Activated T-helper 1 cell treated with anti-CD3 and anti-CD28 coated beads, Interleukin-12 subunit alpha, Interleukin-12 subunit beta, Interleukin-2, Interleukin-4 antibody, amounts not matched to agents 30 ng/mL and 10 ng/mL and 1 ng/mL, durations not matched to agents 14 hours and 24 hours and 36 hours (primary cell): ENCODE results near the gene CD37. TPM values are rescaled to one million over a fixed set of nuclear protein-coding genes. Genes with fewer than 3 reads are reported as not detected.
"Not testable (repeated sequence)": the region's sequence is repeated elsewhere in the genome, so short reads cannot be mapped to it uniquely, and the experiment has no call there.

Source experiments
- DNase-seq: peaks from one replicate; pipeline ENCODE4 v3.0.0; 2021; ENCODE audit warnings: low spot score
- H3K27ac Mint-ChIP-seq: one replicate; pipeline ENCODE4 v1.8.0; 2021; ENCODE audit warnings: mild to moderate bottlenecking, mixed read lengths
- H3K27me3 Mint-ChIP-seq: one replicate; pipeline ENCODE4 v1.8.0; 2022; ENCODE audit warnings: mild to moderate bottlenecking, moderate library complexity, mixed read lengths; ENCODE audit not compliant: insufficient read depth
- H3K36me3 Mint-ChIP-seq: one replicate; pipeline ENCODE4 v1.8.0; 2021; ENCODE audit warnings: low read depth, mixed read lengths
- H3K4me1 Mint-ChIP-seq: one replicate; pipeline ENCODE4 v1.8.0; 2021; ENCODE audit warnings: low read depth, mixed read lengths
- H3K4me3 Mint-ChIP-seq: one replicate; pipeline ENCODE4 v1.8.0; 2021; ENCODE audit warnings: mild to moderate bottlenecking, moderate library complexity, mixed read lengths
- H3K9me3 Mint-ChIP-seq: one replicate; pipeline ENCODE4 v1.8.0; 2021; ENCODE audit warnings: mixed read lengths
- intact Hi-C: fragments of 100-400 bp; cut with micrococcal nuclease; formaldehyde crosslinking; loops from one replicate; pipeline ENCODE4 v1.15.1; 2024
- total RNA-seq: library from RNA; stranded (reverse); gene quantifications from 2 replicates; pipeline ENCODE4 v1.2.3, GENCODE V29; 2022

The CD37 gene
- total RNA-seq, 1 donor from 2014 or later, result 129 TPM

DNA sequence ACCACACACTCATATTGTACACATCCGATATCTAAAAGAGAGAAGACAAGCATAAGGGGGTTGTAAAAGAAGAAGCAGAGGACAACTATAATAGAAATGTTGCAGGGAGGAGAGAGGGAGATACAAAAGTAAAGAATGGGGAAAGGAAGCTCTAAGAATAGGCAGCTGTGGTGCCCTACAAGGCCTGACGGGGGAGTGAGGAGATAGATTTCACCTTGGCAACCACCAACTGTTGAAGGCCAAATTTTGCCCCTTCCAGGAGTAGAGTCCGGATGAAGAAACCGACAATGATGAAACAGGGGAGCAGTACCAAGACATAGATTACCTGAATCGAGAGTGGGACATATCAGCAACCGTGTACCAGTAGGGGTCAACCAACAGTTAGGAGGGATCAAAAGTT lies 26.1 kb upstream of the CD37 start:
- Mint-ChIP-seq H3K27me3 (peaks cover 2% of the 10 kb centered on the region), H3K9me3 (no peaks in the 10 kb centered on the region)
- intact Hi-C loops, result no loop called here

DNA sequence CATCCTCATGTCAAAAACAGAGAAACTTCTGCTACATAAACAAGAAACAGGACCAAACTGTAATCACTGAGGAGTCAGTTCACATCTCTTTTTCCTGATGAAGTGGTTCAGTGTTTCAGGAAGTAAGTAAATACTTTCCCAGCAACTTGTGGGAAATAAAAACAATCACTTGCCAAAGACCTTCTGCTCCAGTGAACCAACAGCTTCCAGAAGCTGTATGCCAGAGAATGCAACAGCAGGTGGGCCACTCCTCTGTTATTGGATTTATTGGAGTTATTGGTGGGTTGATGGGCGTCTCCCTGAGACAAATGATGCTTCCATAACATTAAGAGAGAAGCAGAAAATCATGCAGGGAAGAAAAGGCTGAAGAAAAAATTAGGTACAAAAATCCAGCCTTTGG lies 20.1 kb upstream of the CD37 start:
- H3K27ac Mint-ChIP-seq, result no peak overlapping the region
- H3K9me3 Mint-ChIP-seq, result peaks cover 19% of the 10 kb centered on the region
- intact Hi-C loops, result no loop called here
- H3K27me3 Mint-ChIP-seq, result peaks cover 3% of the 10 kb centered on the region
- peaks cover 12% of the 10 kb centered on the region for H3K36me3 Mint-ChIP-seq
- no peaks in the 10 kb centered on the region for H3K4me1 Mint-ChIP-seq
- no peak for DNase-seq
- no peak overlapping the region for H3K4me3 Mint-ChIP-seq

More for the DNA sequence above, 26.1 kb upstream of the CD37 start:
- Mint-ChIP-seq H3K36me3 (no peaks in the 10 kb centered on the region), H3K4me1 (no peaks in the 10 kb centered on the region), H3K27ac (no peak overlapping the region), H3K4me3 (no peak overlapping the region)
- no peak for DNase-seq

DNA sequence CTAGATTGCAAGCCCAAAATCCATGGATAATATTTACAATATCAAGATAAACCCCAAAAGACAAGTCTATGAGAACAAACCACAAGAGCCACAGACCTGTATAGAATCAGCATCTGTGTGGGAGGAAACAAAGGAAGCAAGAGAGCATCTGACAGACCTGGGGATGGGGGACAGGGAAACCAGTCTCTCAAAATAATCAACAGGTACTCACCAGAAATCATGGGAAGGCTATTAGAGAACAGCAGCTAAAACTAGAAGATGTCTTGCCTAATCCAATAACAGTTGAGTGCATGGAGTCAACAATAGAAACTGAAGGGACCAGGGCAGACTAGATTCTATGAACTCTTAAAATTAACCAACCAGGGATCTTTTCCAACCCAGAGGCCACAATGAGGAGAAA lies 18.9 kb upstream of the CD37 start:
- peaks cover 19% of the 10 kb centered on the region for H3K9me3 Mint-ChIP-seq
- no peak overlapping the region for H3K27ac Mint-ChIP-seq
- intact Hi-C loops, result no loop called here
- H3K36me3 Mint-ChIP-seq, result peaks cover 12% of the 10 kb centered on the region
- H3K4me1 Mint-ChIP-seq, result no peaks in the 10 kb centered on the region
- DNase-seq, result no peak
- peaks cover 3% of the 10 kb centered on the region for H3K27me3 Mint-ChIP-seq
- H3K4me3 Mint-ChIP-seq, result no peak overlapping the region

DNA sequence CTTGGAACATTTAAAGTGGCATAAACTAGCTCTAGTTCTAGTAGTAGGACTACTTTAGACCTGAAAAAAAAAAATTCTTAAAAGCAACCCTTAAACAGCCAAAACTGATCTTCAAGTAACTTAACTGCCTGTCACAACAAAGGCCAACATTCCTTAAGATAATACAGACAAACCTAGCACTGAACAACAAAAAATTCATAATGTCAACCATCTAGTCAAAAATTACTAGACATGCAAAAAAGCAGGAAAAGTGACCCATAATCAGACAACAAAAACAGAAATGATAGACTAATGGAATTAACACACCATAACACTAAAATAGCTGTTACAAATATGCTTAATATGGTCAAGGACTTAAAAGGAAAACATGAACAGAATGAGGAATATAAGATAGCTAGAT lies 16.9 kb upstream of the CD37 start:
- no peak overlapping the region for H3K27ac Mint-ChIP-seq
- H3K36me3 Mint-ChIP-seq, result peaks cover 14% of the 10 kb centered on the region
- no peak overlapping the region for H3K4me3 Mint-ChIP-seq
- H3K9me3 Mint-ChIP-seq, result peaks cover 23% of the 10 kb centered on the region
- intact Hi-C loops, result no loop called here
- H3K4me1 Mint-ChIP-seq, result no peaks in the 10 kb centered on the region
- DNase-seq, result no peak
- peaks cover 3% of the 10 kb centered on the region for H3K27me3 Mint-ChIP-seq

DNA sequence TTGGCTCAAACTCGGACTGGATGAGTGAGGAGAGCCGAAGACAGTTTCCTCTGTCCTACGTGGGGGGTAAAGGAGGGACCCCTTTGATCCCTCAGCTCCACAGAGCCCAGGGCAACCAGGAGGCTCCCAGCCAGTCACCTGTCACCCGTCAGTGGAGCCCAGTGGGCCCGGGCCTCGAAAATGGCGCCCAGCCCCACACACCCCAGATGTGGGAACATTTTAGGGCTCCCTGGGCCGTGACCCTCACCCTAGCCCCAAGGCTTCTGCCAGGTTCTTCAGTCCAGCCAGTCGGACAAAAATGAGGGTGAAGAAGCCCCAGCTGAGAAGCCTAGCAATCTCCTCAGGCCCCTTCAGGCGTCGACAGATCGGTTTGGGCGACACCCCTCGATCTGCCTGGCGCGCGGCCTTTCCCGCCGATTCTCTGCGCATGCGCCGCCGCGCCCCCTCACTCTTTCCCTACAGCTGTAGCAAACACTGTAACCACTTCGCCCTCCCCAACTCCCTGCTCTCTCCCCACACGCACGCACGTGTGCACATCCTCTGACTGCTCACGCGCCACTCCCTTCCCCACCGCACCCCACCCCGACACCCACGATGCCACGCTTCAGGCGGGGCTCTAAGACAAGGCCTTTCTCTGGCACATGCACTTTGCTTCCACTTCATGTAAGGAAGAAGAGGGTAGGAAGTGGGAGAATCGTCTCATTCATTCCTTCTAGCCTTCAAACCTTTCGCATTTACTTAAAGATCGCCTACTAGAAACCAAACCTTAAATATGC lies 10.2 kb upstream of the CD37 start, which contains the start of gene SLC6A16:
Gene SLC6A16 (minus strand): TSS at position 391 of the 776 bp plus-strand sequence. CDS start 13,844 bp downstream, outside the sequence.
- peaks cover 3% of the 10 kb centered on the region for H3K9me3 Mint-ChIP-seq
- H3K4me3 Mint-ChIP-seq, result no peak within 1 kb of the TSS
- intact Hi-C loops, result no loop called here
- no peak within 1 kb of the TSS for H3K27ac Mint-ChIP-seq
- H3K4me1 Mint-ChIP-seq, result peaks cover 21% of the 10 kb centered on the region
- DNase-seq, result no peak
- no peaks in the 10 kb centered on the region for H3K27me3 Mint-ChIP-seq
- peaks cover 2% of the 10 kb centered on the region for H3K36me3 Mint-ChIP-seq

DNA sequence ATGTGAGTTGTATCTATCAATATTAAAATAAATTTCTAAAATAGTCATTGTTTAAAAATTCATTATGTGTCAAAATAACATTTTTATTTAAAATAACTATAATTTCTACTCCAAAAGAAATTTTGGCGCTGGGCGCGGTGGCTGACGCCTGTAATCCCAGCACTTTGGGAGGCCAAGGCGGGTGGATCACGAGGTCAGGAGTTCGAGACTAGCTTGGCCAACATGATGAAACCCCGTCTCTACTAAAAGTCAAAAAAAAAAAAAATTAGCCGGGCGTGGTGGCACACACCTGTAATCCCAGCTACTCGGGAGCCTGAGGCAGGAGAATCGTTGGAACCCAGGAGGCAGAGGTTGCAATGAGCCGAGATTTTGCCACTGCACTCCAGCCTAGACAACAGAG lies 9.4 kb upstream of the CD37 start:
- intact Hi-C loops, H3K27me3 Mint-ChIP-seq: not testable (repeated sequence)

DNA sequence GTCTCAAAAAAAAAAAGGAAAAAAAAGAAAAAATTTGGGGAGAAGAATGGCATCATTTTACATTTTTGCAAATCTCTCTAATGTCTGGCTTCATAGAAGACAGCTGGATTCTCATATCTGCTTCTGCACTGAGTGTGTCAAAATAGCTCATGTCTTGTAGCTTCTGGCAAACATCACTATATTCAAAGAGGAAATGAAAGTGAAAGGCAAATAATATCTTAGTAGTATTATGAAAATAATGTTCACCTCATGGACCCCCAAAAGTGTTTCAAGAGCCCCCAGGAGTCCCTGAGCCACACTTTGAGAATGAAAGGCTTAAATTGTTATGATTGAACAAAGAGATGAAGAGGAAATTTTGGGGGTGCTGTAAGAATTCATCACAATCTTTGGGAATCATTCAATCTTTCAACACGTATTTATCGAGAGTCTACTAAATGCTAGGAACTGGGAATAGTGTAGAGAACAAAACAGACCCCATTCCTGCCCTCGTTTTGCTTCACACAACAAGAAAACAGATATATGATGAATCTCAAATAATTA lies 9.0 kb upstream of the CD37 start:
- DNase-seq, result no peak
- H3K27ac Mint-ChIP-seq, result no peak overlapping the region
- intact Hi-C loops, result no loop called here
- H3K4me3 Mint-ChIP-seq, result no peak overlapping the region
- H3K4me1 Mint-ChIP-seq, result peaks cover 31% of the 10 kb centered on the region
- H3K27me3 Mint-ChIP-seq, result no peaks in the 10 kb centered on the region
- H3K9me3 Mint-ChIP-seq, result peaks cover 3% of the 10 kb centered on the region
- H3K36me3 Mint-ChIP-seq, result peaks cover 6% of the 10 kb centered on the region

More for the DNA sequence above, 9.4 kb upstream of the CD37 start:
- not testable (repeated sequence) for H3K4me3 Mint-ChIP-seq, H3K9me3 Mint-ChIP-seq, DNase-seq, H3K36me3 Mint-ChIP-seq, H3K27ac Mint-ChIP-seq
- H3K4me1 Mint-ChIP-seq, result peaks cover 27% of the 10 kb centered on the region

DNA sequence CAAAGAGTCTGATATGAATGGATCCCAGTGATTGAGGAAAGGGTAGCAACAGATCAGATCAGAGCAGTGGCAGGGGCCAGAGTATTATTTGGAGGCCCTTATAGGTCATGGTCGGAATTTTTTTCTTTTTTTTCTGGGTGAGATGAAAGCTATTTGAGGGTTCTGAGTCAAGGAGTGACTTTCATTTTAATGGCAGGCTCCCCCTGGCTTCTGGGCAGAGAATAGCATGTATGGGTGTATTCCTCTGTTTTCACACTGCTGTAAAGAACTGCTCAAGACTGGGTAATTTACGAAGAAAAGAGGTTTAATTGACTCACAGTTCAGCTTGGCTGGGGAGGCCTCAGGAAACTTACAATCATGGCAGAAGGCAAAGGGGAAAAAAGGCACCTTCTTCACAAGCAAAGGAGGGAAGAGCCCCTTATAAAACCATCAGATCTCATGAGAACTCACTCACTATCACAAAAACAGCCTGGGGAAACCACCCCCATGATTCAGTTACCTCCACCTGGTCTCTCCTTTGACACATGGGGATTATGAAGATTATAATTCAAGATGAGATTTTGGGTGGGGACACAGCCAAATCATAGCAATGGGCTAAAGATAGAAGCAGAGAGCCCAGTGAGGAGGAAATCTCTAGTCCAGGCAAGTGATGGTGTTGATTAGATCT lies 7.2 kb upstream of the CD37 start:
- Mint-ChIP-seq H3K27me3 (no peaks in the 10 kb centered on the region), H3K9me3 (no peaks in the 10 kb centered on the region), H3K4me3 (no peak overlapping the region), H3K36me3 (peaks cover 7% of the 10 kb centered on the region), H3K4me1 (peaks cover 47% of the 10 kb centered on the region), H3K27ac (peak overlapping the region; percentile 19)
- intact Hi-C loops, result loop anchor here (1.0 kb wide), 2 partner anchors 27 to 62 kb away; no protein-coding TSS in a partner anchor
- DNase-seq, result peak; percentile 32

DNA sequence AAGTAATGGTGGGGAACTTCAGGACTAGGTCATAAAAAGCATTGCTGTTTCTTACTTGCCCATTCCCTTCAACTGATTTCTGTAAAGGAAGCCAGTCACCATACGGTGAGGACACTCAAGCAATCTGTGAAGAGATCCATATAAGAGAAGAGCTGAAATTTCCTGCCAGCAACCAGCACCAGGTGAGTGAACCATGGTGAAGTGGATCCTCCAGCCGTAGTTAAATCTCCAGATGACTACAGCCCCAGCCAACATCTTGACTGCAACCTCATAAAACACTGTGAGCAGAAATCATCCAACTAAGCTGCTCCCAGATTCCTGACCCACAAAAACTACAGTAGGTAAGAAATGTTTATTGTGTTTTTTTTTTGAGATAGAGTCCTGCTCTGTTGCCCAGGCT lies 6.5 kb upstream of the CD37 start:
- no peaks in the 10 kb centered on the region for H3K27me3 Mint-ChIP-seq
- peaks cover 7% of the 10 kb centered on the region for H3K36me3 Mint-ChIP-seq
- no peak for DNase-seq
- H3K27ac Mint-ChIP-seq, result no peak overlapping the region
- intact Hi-C loops, result loop anchor here (1.0 kb wide), 2 partner anchors 27 to 62 kb away; no protein-coding TSS in a partner anchor
- H3K4me3 Mint-ChIP-seq, result no peak overlapping the region
- H3K4me1 Mint-ChIP-seq, result peaks cover 54% of the 10 kb centered on the region
- no peaks in the 10 kb centered on the region for H3K9me3 Mint-ChIP-seq

DNA sequence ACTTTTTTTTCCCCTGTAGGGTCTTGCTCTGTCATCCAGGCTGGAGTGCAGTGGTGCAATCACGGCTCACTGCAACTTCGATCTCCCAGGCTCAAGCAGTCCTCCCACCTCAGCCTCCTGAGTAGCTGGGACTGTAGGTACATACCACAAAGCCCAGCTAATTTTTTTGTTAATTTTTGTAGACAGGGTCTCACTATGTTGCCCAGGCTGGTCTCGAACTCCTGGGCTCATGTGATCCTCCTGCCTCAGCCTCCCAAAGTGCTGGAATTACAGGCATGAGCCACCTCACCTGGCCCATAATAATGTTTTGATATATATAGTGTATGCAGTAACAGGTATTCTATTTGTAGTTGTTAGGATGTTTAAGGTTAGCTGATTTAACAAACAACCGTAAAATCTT lies 4.0 kb upstream of the CD37 start:
- H3K4me1 Mint-ChIP-seq, result peaks cover 77% of the 10 kb centered on the region
- H3K9me3 Mint-ChIP-seq, H3K4me3 Mint-ChIP-seq, H3K27ac Mint-ChIP-seq, DNase-seq, intact Hi-C loops, H3K27me3 Mint-ChIP-seq, H3K36me3 Mint-ChIP-seq: not testable (repeated sequence)

DNA sequence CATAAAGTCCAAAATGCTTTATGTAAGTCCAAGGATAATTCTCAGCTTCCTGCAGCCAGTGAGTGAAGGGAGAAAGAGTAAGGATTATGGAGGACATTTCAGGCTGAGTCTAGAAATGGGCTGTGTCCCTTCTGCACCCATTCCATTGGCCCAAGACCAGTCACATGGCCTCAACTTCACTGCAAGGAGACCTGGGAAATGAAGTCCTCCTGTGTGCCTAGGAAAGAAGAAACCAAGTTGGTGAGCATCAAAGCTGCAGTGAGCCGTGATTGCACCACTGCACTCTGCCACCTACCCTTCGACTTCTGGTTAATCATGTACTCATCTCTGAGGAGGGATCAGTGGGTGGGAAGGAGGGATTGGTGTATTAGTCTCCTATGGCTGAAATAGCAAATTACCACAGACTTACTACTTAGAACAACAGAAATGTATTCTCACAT lies 3.6 kb upstream of the CD37 start:
- peak; percentile 56 for DNase-seq
- Mint-ChIP-seq H3K9me3 (no peaks in the 10 kb centered on the region), H3K4me3 (no peak overlapping the region), H3K27ac (peak overlapping the region; percentile 14), H3K36me3 (peaks cover 9% of the 10 kb centered on the region), H3K4me1 (peaks cover 79% of the 10 kb centered on the region), H3K27me3 (no peaks in the 10 kb centered on the region)
- intact Hi-C loops, result no loop called here

DNA sequence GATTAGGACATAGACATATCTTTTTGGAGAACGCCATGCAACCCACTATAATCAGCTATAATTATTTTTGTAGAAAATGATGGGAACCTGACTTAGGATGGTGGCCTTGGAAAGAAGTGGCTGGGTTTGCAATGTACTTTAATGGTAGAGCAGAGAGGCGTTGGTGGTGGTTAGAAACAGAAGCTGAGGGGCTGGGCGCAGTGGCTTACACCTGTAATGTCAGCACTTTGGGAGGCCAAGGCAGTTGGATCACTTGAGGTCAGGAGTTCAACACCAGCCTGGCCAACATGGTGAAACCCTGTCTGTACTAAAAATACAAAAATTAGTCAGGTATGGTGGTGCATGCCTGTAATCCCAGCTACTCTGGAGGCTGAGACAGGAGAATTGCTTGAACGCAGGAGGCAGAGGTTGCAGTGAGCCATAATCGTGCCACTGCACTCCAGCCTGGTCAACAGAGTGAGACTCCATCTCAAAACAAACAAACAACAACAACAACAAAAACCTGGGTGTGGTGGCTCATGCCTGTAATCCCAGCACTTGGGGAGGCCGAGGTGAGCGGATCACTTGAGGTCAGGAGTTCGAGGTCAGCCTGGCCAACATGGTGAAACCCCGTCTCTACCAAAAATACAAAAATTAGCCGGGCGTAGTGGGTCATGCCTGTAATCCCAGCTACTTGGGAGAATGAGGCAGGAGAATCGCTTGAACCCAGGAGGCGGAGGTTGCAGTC lies 2.4 kb upstream of the CD37 start:
- intact Hi-C loops, DNase-seq, H3K9me3 Mint-ChIP-seq, H3K27me3 Mint-ChIP-seq: not testable (repeated sequence)
- H3K36me3 Mint-ChIP-seq, result peaks cover 12% of the 10 kb centered on the region
- H3K4me3 Mint-ChIP-seq, result peak overlapping the region; percentile 85
- H3K4me1 Mint-ChIP-seq, result peaks cover 74% of the 10 kb centered on the region
- peak overlapping the region; percentile 95 for H3K27ac Mint-ChIP-seq
